Activated CD8-positive, alpha-beta T cell treated with anti-CD3 and anti-CD28 coated beads for 36 hours (primary cell): ENCODE data around the gene NXPE4. TPM values are rescaled to one million over a fixed set of nuclear protein-coding genes. Genes with fewer than 3 reads are reported as not detected.

Source experiments
- ATAC-seq: fragments of 200-7000 bp; cut with Tn5 transposase; one replicate; pipeline ENCODE4 v1.10.0; 2021; ENCODE audit warnings: mild to moderate bottlenecking, moderate library complexity
- CTCF ChIA-PET: fragments of 350-600 bp; sonication (Branson Sonifier 250); formaldehyde crosslinking; loops from one replicate; lab custom pipeline; 2021; ENCODE audit warnings: antibody characterized with exemption; lab: Charles Lee
- POLR2A ChIA-PET: fragments of 350-600 bp; sonication (Branson Sonifier 250); formaldehyde crosslinking; loops from one replicate; lab custom pipeline; 2021; ENCODE audit warnings: antibody characterized with exemption; lab: Charles Lee
- DNase-seq: peaks from one replicate; pipeline ENCODE4 v3.0.0-alpha.2; 2020
- H3K27ac Mint-ChIP-seq: one replicate; pipeline ENCODE4 v1.8.0; 2021; ENCODE audit warnings: mild to moderate bottlenecking, mixed read lengths
- H3K27me3 Mint-ChIP-seq: one replicate; pipeline ENCODE4 v1.8.0; 2021; ENCODE audit warnings: mixed read lengths
- H3K36me3 Mint-ChIP-seq: one replicate; pipeline ENCODE4 v1.8.0; 2021; ENCODE audit warnings: low read depth, mixed read lengths
- H3K4me1 Mint-ChIP-seq: one replicate; pipeline ENCODE4 v1.8.0; 2021; ENCODE audit warnings: low read depth, mixed read lengths
- H3K4me3 Mint-ChIP-seq: one replicate; pipeline ENCODE4 v1.8.0; 2021; ENCODE audit warnings: mild to moderate bottlenecking, moderate library complexity, mixed read lengths
- H3K9me3 Mint-ChIP-seq: one replicate; pipeline ENCODE4 v1.8.0; 2021; ENCODE audit warnings: mixed read lengths
- CTCF ChIP-seq: fragments of 200-600 bp; IDR thresholded peaks from one replicate; pipeline ENCODE4 v1.8.0; 2022; ENCODE audit warnings: antibody characterized with exemption, mild to moderate bottlenecking
- intact Hi-C: fragments of 100-400 bp; cut with micrococcal nuclease; formaldehyde crosslinking; loops from one replicate; pipeline ENCODE4 v1.10.0; 2022
- total RNA-seq, 2 experiments: library from RNA; stranded (reverse); gene quantifications; one replicate each; pipeline ENCODE4 v1.2.3, GENCODE V29; 2021

NXPE4 gene
- total RNA-seq, 2 experiments from 2014 or later: not detected

- intact Hi-C loops: no loop called here
- Mint-ChIP-seq H3K27ac (no peak overlapping the region), H3K36me3 (no peaks in the 10 kb centered on the region), H3K9me3 (no peaks in the 10 kb centered on the region), H3K4me3 (no peak overlapping the region), H3K27me3 (peaks cover 6% of the 10 kb centered on the region), H3K4me1 (peaks cover 3% of the 10 kb centered on the region)
- DNase-seq (no peak), ATAC-seq (no peak)
- POLR2A ChIA-PET: no interaction called here
- TF ChIP-seq CTCF: no peak
- CTCF ChIA-PET: no interaction called here
These were observed 30.8 kb downstream of the NXPE4 start for GRCh38 chr11:114564831-114565230.

- TF ChIP-seq CTCF: no peak
- ATAC-seq (no peak), DNase-seq (no peak)
- H3K27me3 Mint-ChIP-seq: peaks cover 6% of the 10 kb centered on the region
- no peak overlapping the region for H3K27ac Mint-ChIP-seq
- no peaks in the 10 kb centered on the region for H3K9me3 Mint-ChIP-seq
- no peaks in the 10 kb centered on the region for H3K36me3 Mint-ChIP-seq
- H3K4me3 Mint-ChIP-seq: no peak overlapping the region
- CTCF ChIA-PET: no interaction called here
- H3K4me1 Mint-ChIP-seq: peaks cover 3% of the 10 kb centered on the region
- intact Hi-C loops: no loop called here
- POLR2A ChIA-PET: no interaction called here
These were observed 32.5 kb downstream of the NXPE4 start for GRCh38 chr11:114563077-114563476.

GRCh38 chr11:114562166-114562916 is 33.2 kb downstream of the NXPE4 start:
- no peak for TF ChIP-seq CTCF
- Mint-ChIP-seq H3K27ac (no peak overlapping the region), H3K27me3 (peaks cover 6% of the 10 kb centered on the region), H3K9me3 (no peaks in the 10 kb centered on the region), H3K36me3 (no peaks in the 10 kb centered on the region), H3K4me1 (peaks cover 3% of the 10 kb centered on the region), H3K4me3 (no peak overlapping the region)
- CTCF ChIA-PET: no interaction called here
- POLR2A ChIA-PET: no interaction called here
- intact Hi-C loops: no loop called here
- no peak for ATAC-seq
- no peak for DNase-seq

- no peaks in the 10 kb centered on the region for H3K36me3 Mint-ChIP-seq
- no peak within 1 kb of the TSS for H3K4me3 Mint-ChIP-seq
- peaks cover 3% of the 10 kb centered on the region for H3K4me1 Mint-ChIP-seq
- no peak for DNase-seq
- H3K9me3 Mint-ChIP-seq: no peaks in the 10 kb centered on the region
- ChIA-PET POLR2A (no interaction called here), CTCF (no interaction called here)
- no peak for TF ChIP-seq CTCF
- H3K27me3 Mint-ChIP-seq: peaks cover 6% of the 10 kb centered on the region
- H3K27ac Mint-ChIP-seq: no peak within 1 kb of the TSS
- ATAC-seq: no peak
- intact Hi-C loops: no loop called here
These were observed 35.9 kb downstream of the NXPE4 start, which contains the start of gene NXPE1 for GRCh38 chr11:114559425-114560310. TSS of gene NXPE1 (minus strand) at chr11:114559881. CDS start at chr11:114551201, 8,680 bp downstream.

GRCh38 chr11:114556135-114556534 is 39.5 kb downstream of the NXPE4 start:
- no peak for ATAC-seq
- Mint-ChIP-seq H3K4me1 (no peaks in the 10 kb centered on the region), H3K4me3 (no peak overlapping the region), H3K36me3 (no peaks in the 10 kb centered on the region), H3K9me3 (no peaks in the 10 kb centered on the region), H3K27ac (no peak overlapping the region), H3K27me3 (peaks cover 4% of the 10 kb centered on the region)
- CTCF ChIA-PET: no interaction called here
- no peak for DNase-seq
- intact Hi-C loops: no loop called here
- TF ChIP-seq CTCF: no peak
- POLR2A ChIA-PET: no interaction called here
